NCI-H2196 treated with DMSO at 0.1 percent for 48 hours (cell line): ENCODE measurements around the gene MALRD1.

Experiments used
- DNase-seq: peaks from one replicate; lab custom pipeline; 2025; ENCODE audit not compliant: unreplicated experiment; lab: John Stamatoyannopoulos, UW

MALRD1 gene

GRCh38 chr10:19570991-19571390 lies 522.4 kb downstream of the MALRD1 start:
- no peak for DNase-seq

- DNase-seq, result no peak
Observed at GRCh38 chr10:19572056-19572455, 523.5 kb downstream of the MALRD1 start.

- DNase-seq, result no peak
Observed at GRCh38 chr10:19576576-19576975, 528.0 kb downstream of the MALRD1 start.

DNA sequence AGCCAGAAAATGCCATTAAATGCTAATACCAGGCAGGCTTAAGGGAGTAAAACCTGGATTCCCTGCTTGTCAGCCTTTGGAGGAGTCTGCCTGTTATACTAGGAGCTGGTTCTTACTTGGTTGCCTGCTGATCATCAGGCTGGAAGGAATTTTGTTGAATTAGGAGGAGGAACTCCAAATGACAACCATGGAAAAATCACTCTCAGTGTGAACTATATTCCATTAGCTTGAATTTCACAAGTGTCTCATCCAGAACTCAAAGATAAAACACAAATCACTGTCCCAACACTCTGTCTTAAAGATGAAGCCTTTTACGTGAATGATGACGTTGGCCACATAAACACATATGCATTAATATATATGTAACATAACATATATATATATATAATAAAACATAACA lies 528.8 kb downstream of the MALRD1 start:
- no peak for DNase-seq

GRCh38 chr10:19577807-19578206 lies 529.2 kb downstream of the MALRD1 start:
- DNase-seq, result no peak

GRCh38 chr10:19578571-19578970 lies 530.0 kb downstream of the MALRD1 start:
- DNase-seq, result no peak

- DNase-seq, result no peak
Observed at GRCh38 chr10:19579761-19580545, 531.4 kb downstream of the MALRD1 start.

GRCh38 chr10:19580691-19581090 lies 532.1 kb downstream of the MALRD1 start:
- no peak for DNase-seq

- DNase-seq, result no peak
Observed at GRCh38 chr10:19588608-19589007, 540.0 kb downstream of the MALRD1 start.

DNA sequence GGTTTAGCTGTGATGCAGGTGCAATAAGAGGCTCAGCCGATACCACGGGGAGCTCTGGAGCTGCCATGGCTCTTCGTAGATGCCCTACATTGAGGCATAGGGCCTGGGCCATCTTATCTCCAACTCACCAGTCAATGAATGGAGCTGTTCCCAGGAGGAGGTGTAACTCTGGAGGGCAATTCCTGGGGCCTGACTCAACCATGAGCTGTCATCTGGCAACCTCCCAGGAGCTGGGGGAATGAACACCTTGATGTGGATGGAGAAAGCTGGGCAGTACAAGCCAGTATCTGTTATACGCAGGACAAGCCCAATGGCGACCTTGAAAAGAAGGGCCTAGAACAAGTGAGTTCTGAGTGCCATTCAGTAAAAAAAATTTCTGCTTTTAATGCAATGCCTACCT lies 543.7 kb downstream of the MALRD1 start:
- no peak for DNase-seq

GRCh38 chr10:19595212-19595845 lies 546.7 kb downstream of the MALRD1 start:
- no peak for DNase-seq

DNA sequence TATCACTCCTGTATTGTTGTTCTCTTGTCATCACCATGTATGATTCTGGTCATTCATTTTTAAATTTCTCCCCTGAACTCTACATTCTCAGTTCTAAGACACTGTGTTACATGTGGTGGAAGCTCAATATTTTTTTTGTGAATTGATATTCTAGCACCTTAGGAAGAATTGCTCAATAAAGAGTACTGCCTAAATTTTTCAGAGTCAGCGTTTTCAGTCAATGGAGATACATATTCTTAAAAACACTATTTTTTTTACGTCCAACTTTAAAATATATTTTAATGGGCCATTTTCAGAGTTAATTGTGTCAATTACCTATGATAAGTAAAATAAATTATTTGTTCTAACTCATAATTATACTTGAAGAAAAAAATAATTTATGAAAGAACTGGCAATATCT lies 557.2 kb downstream of the MALRD1 start:
- no peak for DNase-seq

DNA sequence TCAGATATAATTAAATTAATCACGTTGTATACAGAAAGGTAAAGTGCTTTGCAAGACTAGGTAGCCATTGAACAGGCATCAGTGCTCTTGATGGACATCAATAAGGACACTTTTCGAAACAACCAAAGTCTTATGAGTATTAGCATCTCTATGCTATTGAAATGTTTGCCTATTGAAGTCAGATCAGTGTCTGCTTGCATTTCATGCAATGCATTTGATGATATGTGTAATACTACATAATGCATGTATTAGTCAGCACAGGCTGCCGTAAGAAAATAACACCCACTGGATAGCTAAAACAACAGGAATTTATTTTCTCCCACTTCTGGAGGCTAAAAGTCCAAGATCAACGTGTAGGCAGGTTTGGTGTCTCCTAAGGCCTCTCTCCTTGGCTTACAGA lies 558.4 kb downstream of the MALRD1 start:
- no peak for DNase-seq

DNA sequence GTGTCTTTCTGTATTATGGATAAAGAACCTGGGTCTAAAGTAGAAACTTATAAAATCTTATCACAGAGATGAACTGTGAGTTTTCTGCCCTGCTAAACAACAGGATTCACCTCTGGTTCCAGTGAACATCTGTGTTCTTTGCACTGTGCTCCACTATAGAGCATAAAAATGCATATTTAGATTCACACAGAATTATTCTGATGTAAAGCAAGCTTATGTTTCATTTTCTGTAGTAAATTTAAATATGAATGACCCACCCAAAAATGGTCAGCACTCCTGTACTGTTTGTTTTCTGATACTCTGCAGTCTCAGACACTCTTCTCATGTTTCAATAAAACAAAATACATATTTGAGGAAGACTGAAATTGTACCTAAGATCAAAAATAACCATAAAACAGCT lies 563.2 kb downstream of the MALRD1 start:
- no peak for DNase-seq

- no peak for DNase-seq
Observed at GRCh38 chr10:19616966-19617365, 568.4 kb downstream of the MALRD1 start.

GRCh38 chr10:19620811-19621210 lies 572.2 kb downstream of the MALRD1 start:
- DNase-seq, result no peak

- no peak for DNase-seq
Observed at GRCh38 chr10:19623321-19623720, 574.7 kb downstream of the MALRD1 start.

GRCh38 chr10:19626156-19626555 lies 577.6 kb downstream of the MALRD1 start:
- no peak for DNase-seq

DNA sequence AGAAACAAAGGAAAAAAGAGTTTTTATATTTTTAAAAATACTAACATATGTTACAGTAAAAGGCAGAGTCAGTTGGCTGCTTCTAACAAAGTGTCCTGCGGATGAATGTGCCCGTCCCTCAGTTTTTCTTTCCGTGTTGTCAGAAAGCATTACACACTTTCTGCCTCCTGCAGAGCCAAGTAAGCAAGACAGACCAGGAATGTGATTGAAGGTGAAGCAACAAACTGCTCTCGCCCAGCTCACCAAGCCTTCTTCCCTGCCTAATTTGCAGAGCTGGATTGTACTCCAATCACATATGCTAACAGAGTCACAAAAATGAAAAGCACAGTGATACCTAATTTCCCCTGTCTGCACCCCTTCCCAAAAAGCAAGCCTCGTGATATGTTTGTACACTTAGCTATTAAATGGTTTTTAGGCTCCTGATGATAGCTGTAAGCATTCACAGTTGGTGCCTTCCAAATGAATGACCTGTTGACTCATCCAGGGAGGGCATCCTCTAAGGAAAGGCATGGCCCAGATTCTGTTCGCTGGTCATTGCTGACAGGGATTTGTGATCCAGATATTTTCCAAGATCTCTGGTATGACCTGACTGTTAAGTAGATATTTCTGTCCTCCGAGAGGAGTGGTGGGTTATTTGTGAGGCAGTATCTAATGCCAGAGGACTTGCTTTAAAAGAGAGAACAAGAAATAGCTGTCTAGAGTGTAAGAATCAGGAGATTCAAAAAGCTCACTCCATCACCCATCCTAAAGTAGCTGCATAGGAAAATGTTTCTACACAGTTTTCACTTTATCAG lies 580.4 kb downstream of the MALRD1 start:
- DNase-seq, result no peak

DNA sequence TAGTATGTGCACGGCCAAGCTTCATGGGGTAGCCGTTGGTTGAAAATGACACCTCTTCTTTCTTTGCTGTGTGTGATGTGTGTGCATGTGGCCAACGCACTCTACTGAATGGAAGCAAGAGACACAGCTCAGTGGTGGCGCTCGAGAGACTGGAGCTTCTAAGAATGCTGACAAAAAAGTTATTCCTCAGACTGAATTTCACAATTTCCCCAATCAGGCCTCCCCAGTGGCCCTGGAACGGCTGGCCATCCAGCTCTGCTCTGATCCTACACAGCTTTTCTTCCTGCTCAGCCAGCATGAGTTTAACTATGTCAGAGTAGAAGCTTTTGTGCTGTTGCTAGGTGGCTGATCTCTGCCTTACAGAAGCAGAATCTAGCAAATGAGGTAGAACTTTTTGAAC lies 581.0 kb downstream of the MALRD1 start:
- no peak for DNase-seq

GRCh38 chr10:19634163-19634562 lies 585.6 kb downstream of the MALRD1 start:
- DNase-seq, result no peak
